Pancreas (tissue), 10 donors: ENCODE data around the gene ZFP90. TPM values are rescaled to one million over a fixed set of nuclear protein-coding genes. Genes with fewer than 3 reads are reported as not detected.

Experiments
- ATAC-seq, 4 donors: fragments of 200-7000 bp; cut with Tn5 transposase; one replicate each; pipeline versions ENCODE4 v1.8.0 to v1.9.1; 2020; ENCODE audit warnings: mild to moderate bottlenecking in 4 of 4, moderate library complexity in 4 of 4
- DNase-seq, 6 donors: peaks; one replicate each; pipeline ENCODE4 v3.0.0-alpha.2; 2020
- FAIRE-seq: peaks from 2 replicates; lab custom pipeline; 2012; peaks lifted over from hg19 to GRCh38; lab: Jason Lieb, UNC
- H3K27ac ChIP-seq, 4 donors: fragments of 200-600 bp; sonication (generic); 1 replicate in 3 of 4; 2 replicates in 1 of 4; pipeline versions ENCODE4 v1.5.0 to v1.8.0; 2020
- H3K27me3 ChIP-seq, 4 donors: fragments of 200-600 bp; one replicate each; pipeline ENCODE4 v1.8.0; 2021
- H3K36me3 ChIP-seq, 3 donors: fragments of 200-600 bp; sonication (generic) in 1 of 3; one replicate each; pipeline versions ENCODE4 v1.5.0 to v1.8.0; 2020 to 2021
- H3K4me1 ChIP-seq, 3 donors: fragments of 200-600 bp; one replicate each; pipeline ENCODE4 v1.8.0; 2021
- H3K4me3 ChIP-seq, 4 donors: fragments of 200-600 bp; sonication (generic) in 2 of 4; one replicate each; pipeline versions ENCODE4 v1.5.0 to v1.8.0; 2020 to 2021
- H3K9me3 ChIP-seq, 4 donors: fragments of 200-600 bp; one replicate each; pipeline ENCODE4 v1.8.0; 2021
- WGBS, 2 donors: extraction: QIAGEN DNeasy Blood & Tissue Kit; methylation state at CpG; one replicate each; pipeline ENCODE4 v1.1.7; 2013; 5-methylcytosine and 5-hydroxymethylcytosine counted together
- intact Hi-C, 3 donors: fragments of 100-400 bp; cut with DNase I; formaldehyde crosslinking; loops; one replicate each; pipeline versions ENCODE4 v1.11.1 to v1.14.2; 2022
- polyA plus RNA-seq, 2 donors: library from polyadenylated mRNA; stranded (reverse); fragments of 200-250 nt; gene quantifications; one replicate each; pipeline ENCODE4 v1.2.3, GENCODE V29; 2013
- total RNA-seq, 6 donors: library from RNA; stranded (reverse); fragmentation: NEBNext Ultra II Directional in 4 of 6; extraction: Animal tissue kit (Norgen Biotek cat#: 25700) in 4 of 6; gene quantifications; one replicate each; pipeline versions ENCODE4 v1.2.1 to v1.2.4, GENCODE V29; 2021 to 2023
- TF ChIP-seq, protein P1 (sequence below), 4 donors: fragments of 200-600 bp; sonication (generic) in 3 of 4; IDR thresholded peaks; one replicate each; pipeline versions ENCODE4 v1.5.0 to v1.8.0; 2021; ENCODE audit warnings: antibody characterized with exemption in 4 of 4
- donor health status: healthy with polysubstance abuse.
- donor health status: DM: no; HTN: no; CAD: no; lungs with moderate emphysema.
- donor health status: DM: no; HTN: no; CAD: no.
- donor health status: control.
- donor health status: control.
- donor health status: Bipolar disorder and iron deficiency.
- donor health status: DM: yes; HTN: yes; CAD: no.
- donor health status: DM: no; HTN: no; CAD: no.
- donor health status: DM: no; HTN: no; CAD: no.
- donor health status: DM: yes; HTN: yes; CAD: no.

ZFP90 gene
- total and polyA plus RNA-seq, 8 donors: 5.4 to 15.3 (median 9.1) TPM

DNA sequence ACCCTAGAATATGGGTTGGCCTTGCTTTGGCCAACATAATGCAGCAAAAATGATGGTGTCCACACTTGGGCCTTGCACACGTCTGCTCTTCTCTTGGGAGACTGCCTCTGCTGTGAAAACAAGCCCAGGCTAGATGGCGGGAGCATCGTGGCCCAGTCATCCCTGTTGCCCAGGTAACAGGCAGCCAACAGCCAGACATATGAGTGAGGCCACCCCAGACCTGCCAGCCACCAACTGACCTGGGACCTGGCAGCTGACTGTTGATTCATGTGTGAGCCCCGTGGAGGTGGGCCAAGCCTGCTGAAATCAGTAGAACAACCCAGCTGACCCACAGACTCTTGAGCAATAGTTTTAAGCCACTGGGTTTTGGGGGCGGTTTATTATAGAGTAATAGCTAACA lies 66.7 kb downstream of the ZFP90 start:
- Histone ChIP-seq H3K4me3 (no peak overlapping the region), H3K4me1 (no peaks in the 10 kb centered on the region), H3K27me3 (no peaks in the 10 kb centered on the region), H3K9me3 (no peaks in the 10 kb centered on the region), H3K27ac (no peak overlapping the region), H3K36me3 (no peaks in the 10 kb centered on the region)
- DNase-seq (peak in 1 of 6 donors; percentile 8), FAIRE-seq (no peak), ATAC-seq (no peak)
- TF ChIP-seq, protein P1, sequence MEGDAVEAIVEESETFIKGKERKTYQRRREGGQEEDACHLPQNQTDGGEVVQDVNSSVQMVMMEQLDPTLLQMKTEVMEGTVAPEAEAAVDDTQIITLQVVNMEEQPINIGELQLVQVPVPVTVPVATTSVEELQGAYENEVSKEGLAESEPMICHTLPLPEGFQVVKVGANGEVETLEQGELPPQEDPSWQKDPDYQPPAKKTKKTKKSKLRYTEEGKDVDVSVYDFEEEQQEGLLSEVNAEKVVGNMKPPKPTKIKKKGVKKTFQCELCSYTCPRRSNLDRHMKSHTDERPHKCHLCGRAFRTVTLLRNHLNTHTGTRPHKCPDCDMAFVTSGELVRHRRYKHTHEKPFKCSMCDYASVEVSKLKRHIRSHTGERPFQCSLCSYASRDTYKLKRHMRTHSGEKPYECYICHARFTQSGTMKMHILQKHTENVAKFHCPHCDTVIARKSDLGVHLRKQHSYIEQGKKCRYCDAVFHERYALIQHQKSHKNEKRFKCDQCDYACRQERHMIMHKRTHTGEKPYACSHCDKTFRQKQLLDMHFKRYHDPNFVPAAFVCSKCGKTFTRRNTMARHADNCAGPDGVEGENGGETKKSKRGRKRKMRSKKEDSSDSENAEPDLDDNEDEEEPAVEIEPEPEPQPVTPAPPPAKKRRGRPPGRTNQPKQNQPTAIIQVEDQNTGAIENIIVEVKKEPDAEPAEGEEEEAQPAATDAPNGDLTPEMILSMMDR (IDR thresholded peaks at IDR 0.05): no peak
- 67 to 69% methylated on average over 5 of the region's 5 CpGs for WGBS, 2 donors
- intact Hi-C loops: no loop called here

DNA sequence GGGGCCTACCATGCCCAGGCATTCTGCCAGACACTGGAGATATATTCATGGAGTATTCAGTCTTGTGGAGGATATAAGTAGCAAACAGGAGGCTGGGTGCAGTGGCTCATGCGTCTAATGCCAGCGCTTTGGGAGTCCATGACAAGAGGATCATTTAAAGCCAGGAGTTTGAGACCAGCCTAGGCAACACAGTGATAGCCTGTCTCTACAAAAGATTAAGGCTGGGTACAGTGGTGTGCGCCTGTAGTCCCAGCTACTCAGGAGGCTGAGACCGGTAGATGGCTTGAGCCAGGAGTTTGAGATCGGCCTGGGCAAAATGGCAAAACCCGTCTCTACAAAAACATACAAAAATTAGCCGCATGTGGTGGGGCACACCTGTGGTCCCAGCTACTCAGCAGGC lies 68.4 kb downstream of the ZFP90 start:
- ATAC-seq (no peak), FAIRE-seq (no peak), DNase-seq (no peak)
- Histone ChIP-seq H3K27me3 (no peaks in the 10 kb centered on the region), H3K9me3 (no peaks in the 10 kb centered on the region), H3K27ac (no peak overlapping the region), H3K4me3 (no peak overlapping the region), H3K36me3 (no peaks in the 10 kb centered on the region), H3K4me1 (no peaks in the 10 kb centered on the region)
- 90 to 96% methylated on average over 7 of the region's 7 CpGs for WGBS, 2 donors
- intact Hi-C loops: no loop called here
- TF ChIP-seq, protein P1 (IDR thresholded peaks at IDR 0.05): no peak

- no peak for ATAC-seq
- Histone ChIP-seq H3K4me1 (no peaks in the 10 kb centered on the region), H3K27ac (no peak overlapping the region), H3K4me3 (no peak overlapping the region), H3K27me3 (no peaks in the 10 kb centered on the region), H3K36me3 (no peaks in the 10 kb centered on the region), H3K9me3 (no peaks in the 10 kb centered on the region)
- 82 to 93% methylated on average over 2 of the region's 2 CpGs for WGBS, 2 donors
- FAIRE-seq: no peak
- DNase-seq: no peak
- TF ChIP-seq, protein P1 (IDR thresholded peaks at IDR 0.05): no peak
- intact Hi-C loops: no loop called here
Measured at GRCh38 chr16:68608330-68608729, 69.2 kb downstream of the ZFP90 start.

DNA sequence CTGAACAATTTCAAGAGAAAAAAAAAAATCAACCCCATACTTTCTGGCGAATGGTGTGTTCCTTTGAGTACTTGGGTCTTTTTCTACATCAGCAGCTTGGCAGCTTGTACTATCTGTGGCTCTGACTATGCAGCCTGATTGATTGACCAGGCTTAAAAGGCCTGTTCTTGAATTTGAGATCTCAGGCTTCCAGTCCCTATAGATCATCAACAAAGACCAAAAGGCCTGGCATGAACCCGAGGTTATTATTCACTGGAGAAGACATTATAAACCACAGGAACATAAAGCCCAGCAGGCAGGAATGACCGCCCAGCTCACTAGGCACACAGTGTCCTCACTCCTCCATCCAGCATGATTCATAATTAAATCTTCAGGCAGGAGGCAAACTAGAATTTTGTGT lies 73.9 kb downstream of the ZFP90 start:
- no peak overlapping the region for H3K27ac ChIP-seq
- H3K4me1 ChIP-seq: no peaks in the 10 kb centered on the region
- FAIRE-seq (no peak), ATAC-seq (no peak), DNase-seq (no peak)
- intact Hi-C loops: no loop called here
- no peaks in the 10 kb centered on the region for H3K27me3 ChIP-seq
- TF ChIP-seq, protein P1 (IDR thresholded peaks at IDR 0.05): no peak
- no peaks in the 10 kb centered on the region for H3K9me3 ChIP-seq
- no peak overlapping the region for H3K4me3 ChIP-seq
- no peaks in the 10 kb centered on the region for H3K36me3 ChIP-seq
- 79 to 85% methylated on average over 3 of the region's 3 CpGs for WGBS, 2 donors

GRCh38 chr16:68617734-68618133 lies 78.6 kb downstream of the ZFP90 start:
- Histone ChIP-seq H3K9me3 (no peaks in the 10 kb centered on the region), H3K27me3 (no peaks in the 10 kb centered on the region), H3K4me1 (no peaks in the 10 kb centered on the region), H3K36me3 (no peaks in the 10 kb centered on the region), H3K27ac (no peak overlapping the region), H3K4me3 (no peak overlapping the region)
- intact Hi-C loops: no loop called here
- 75 to 86% methylated on average over 7 of the region's 7 CpGs for WGBS, 2 donors
- TF ChIP-seq, protein P1 (IDR thresholded peaks at IDR 0.05): no peak
- DNase-seq (no peak), ATAC-seq (no peak), FAIRE-seq (no peak)

Other genes starting within 250 kb of the ZFP90 start
- gene SLC7A6OS, start 228.3 kb upstream of the ZFP90 start, total RNA-seq: 1 to 10 TPM; 6.4 to 8.1 (median 6.6) TPM
- gene SLC7A6OS, start 228.3 kb upstream of the ZFP90 start, polyA plus RNA-seq: 1 to 10 TPM; 5.2 to 5.8 TPM
- 10 to 100 TPM; 11.6 to 22.6 (median 15.6) TPM for gene PRMT7, start 228.3 kb upstream of the ZFP90 start, total RNA-seq
- gene PRMT7, start 228.3 kb upstream of the ZFP90 start, polyA plus RNA-seq: 10 to 100 TPM; 43.9 to 47.9 TPM
- 1 to 10 TPM in 5 of 6 donors, under 1 TPM in 1; 0.83 to 5.5 (median 1.9) TPM for gene SMPD3, start 90.8 kb upstream of the ZFP90 start, total RNA-seq
- gene SMPD3, start 90.8 kb upstream of the ZFP90 start, polyA plus RNA-seq: 1 to 10 TPM; 2.8 to 3.3 TPM
- gene CDH3, start 106.0 kb downstream of the ZFP90 start, total RNA-seq: 1 to 10 TPM in 5 of 6 donors, under 1 TPM in 1; 0.39 to 5.2 (median 1.4) TPM
- gene CDH3, start 106.0 kb downstream of the ZFP90 start, polyA plus RNA-seq: under 1 TPM; 0.30 to 0.47 TPM
- gene CDH1, start 198.0 kb downstream of the ZFP90 start, total RNA-seq: 100 to 1,000 TPM; 119 to 258 (median 162) TPM
- 10 to 100 TPM; 52.8 to 78.8 TPM for gene CDH1, start 198.0 kb downstream of the ZFP90 start, polyA plus RNA-seq